HEK293T (cell line): ENCODE data around the gene ALG8.

Source experiments
- CTCF ChIA-PET: fragments of 350-600 bp; formaldehyde crosslinking; extraction: SDS; loops from one replicate; lab custom pipeline; 2021; ENCODE audit warnings: antibody characterized with exemption, inconsistent platforms; lab: Yijun Ruan, JAX
- POLR2A ChIA-PET: fragments of 350-600 bp; formaldehyde crosslinking; extraction: SDS; loops from one replicate; lab custom pipeline; 2020; ENCODE audit warnings: antibody characterized with exemption, inconsistent platforms; lab: Yijun Ruan, JAX
- DNase-seq: peaks from one replicate; pipeline ENCODE4 v3.0.0; 2012; ENCODE audit warnings: mixed read lengths; ENCODE audit errors: extremely low spot score
- ARNT ChIP-seq: fragments of 450-650 bp; IDR thresholded peaks from 2 replicates; pipeline ENCODE4 v1.6.1; 2017; ENCODE audit warnings: mild to moderate bottlenecking
- BHLHE40 ChIP-seq: fragments of 450-650 bp; IDR thresholded peaks from 2 replicates; pipeline ENCODE4 v1.6.1; 2016; ENCODE audit warnings: mild to moderate bottlenecking, moderate library complexity, borderline replicate concordance
- CTBP1 ChIP-seq: fragments of 450-650 bp; IDR thresholded peaks from 2 replicates; pipeline ENCODE4 v1.6.1; 2016; ENCODE audit warnings: borderline replicate concordance
- ELF4 ChIP-seq: fragments of 450-650 bp; IDR thresholded peaks from 2 replicates; pipeline ENCODE4 v1.6.1; 2017; ENCODE audit warnings: antibody characterized with exemption
- FOXA1 ChIP-seq: fragments of 450-650 bp; IDR thresholded peaks from 2 replicates; pipeline ENCODE4 v1.6.1; 2016; ENCODE audit warnings: mild to moderate bottlenecking
- FOXK2 ChIP-seq: fragments of 450-650 bp; IDR thresholded peaks from 2 replicates; pipeline ENCODE4 v1.6.1; 2016; ENCODE audit warnings: mild to moderate bottlenecking
- FOXM1 ChIP-seq: fragments of 450-650 bp; IDR thresholded peaks from 2 replicates; pipeline ENCODE4 v1.6.1; 2017; ENCODE audit warnings: mild to moderate bottlenecking, borderline replicate concordance
- HDGF ChIP-seq: fragments of 450-650 bp; IDR thresholded peaks from 2 replicates; pipeline ENCODE4 v1.6.1; 2017; ENCODE audit warnings: antibody characterized with exemption, borderline replicate concordance
- L3MBTL2 ChIP-seq: fragments of 450-650 bp; conservative IDR thresholded peaks from 2 replicates; pipeline ENCODE4 v1.6.1; 2016; ENCODE audit warnings: mild to moderate bottlenecking
- LEF1 ChIP-seq: fragments of 450-650 bp; IDR thresholded peaks from 2 replicates; pipeline ENCODE4 v1.6.1; 2017; ENCODE audit warnings: mild to moderate bottlenecking, borderline replicate concordance
- NFRKB ChIP-seq: fragments of 450-650 bp; IDR thresholded peaks from 2 replicates; pipeline ENCODE4 v1.6.1; 2016; ENCODE audit warnings: mild to moderate bottlenecking, moderate library complexity
- SP1 ChIP-seq: fragments of 450-650 bp; IDR thresholded peaks from 2 replicates; pipeline ENCODE4 v1.6.1; 2017
- SUZ12 ChIP-seq: fragments of 450-650 bp; IDR thresholded peaks from 2 replicates; pipeline ENCODE4 v1.6.1; 2016; ENCODE audit warnings: mild to moderate bottlenecking
- TARDBP ChIP-seq: fragments of 450-650 bp; IDR thresholded peaks from 2 replicates; pipeline ENCODE4 v1.6.1; 2016
- ZNF384 ChIP-seq: fragments of 450-650 bp; IDR thresholded peaks from 2 replicates; pipeline ENCODE4 v1.6.1; 2016
- TF ChIP-seq, protein P1 (sequence below): fragments of 450-650 bp; IDR thresholded peaks from 2 replicates; pipeline ENCODE4 v1.6.1; 2016

ALG8 gene

DNA sequence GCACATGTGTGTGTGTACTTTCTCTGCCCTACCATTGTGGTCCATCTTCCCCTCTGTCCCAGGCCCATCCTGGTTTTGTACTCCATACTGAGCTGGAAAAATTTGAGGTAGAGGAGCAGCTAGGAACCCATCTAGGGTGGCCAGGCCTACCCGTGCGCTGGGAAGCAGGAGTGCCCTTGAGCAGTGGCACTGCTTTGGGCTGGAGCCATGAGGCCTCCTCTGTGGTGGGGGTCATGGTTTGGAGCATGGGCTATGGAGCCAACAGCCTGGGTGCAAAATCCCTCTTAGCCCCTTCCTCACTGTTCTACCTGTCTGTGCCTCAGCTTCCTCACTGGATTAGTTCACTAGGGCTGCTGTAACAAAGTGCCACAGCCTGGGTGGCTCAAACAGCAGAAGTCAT, 21.9 kb upstream of the ALG8 start:
- POLR2A ChIA-PET: interaction anchor here (1.9 kb wide), 1 partner anchor 22 kb away, joined by 6 read pairs; the partner anchor contains the start of gene ALG8
- TF ChIP-seq SP1 (no peak), FOXA1 (no peak), BHLHE40 (no peak), SUZ12 (no peak), FOXM1 (no peak), FOXK2 (no peak), LEF1 (no peak), TARDBP (no peak), ARNT (no peak), ZNF384 (no peak), HDGF (no peak), NFRKB (no peak)
- TF ChIP-seq, protein P1, sequence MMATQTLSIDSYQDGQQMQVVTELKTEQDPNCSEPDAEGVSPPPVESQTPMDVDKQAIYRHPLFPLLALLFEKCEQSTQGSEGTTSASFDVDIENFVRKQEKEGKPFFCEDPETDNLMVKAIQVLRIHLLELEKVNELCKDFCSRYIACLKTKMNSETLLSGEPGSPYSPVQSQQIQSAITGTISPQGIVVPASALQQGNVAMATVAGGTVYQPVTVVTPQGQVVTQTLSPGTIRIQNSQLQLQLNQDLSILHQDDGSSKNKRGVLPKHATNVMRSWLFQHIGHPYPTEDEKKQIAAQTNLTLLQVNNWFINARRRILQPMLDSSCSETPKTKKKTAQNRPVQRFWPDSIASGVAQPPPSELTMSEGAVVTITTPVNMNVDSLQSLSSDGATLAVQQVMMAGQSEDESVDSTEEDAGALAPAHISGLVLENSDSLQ: no peak
- DNase-seq: no peak
- CTCF ChIA-PET: interaction anchor here (0.5 kb wide), 1 partner anchor 35 kb away, joined by 3 read pairs; no protein-coding TSS in a partner anchor

GRCh38 chr11:78160557-78160956, 21.1 kb upstream of the ALG8 start:
- ChIA-PET CTCF (no interaction called here), POLR2A (interaction anchor here (1.0 to 1.9 kb wide), 2 partner anchors 21 kb away, joined by 5 to 6 read pairs; partner anchors contain the start of gene ALG8)
- no peak for DNase-seq
- no peak for TF ChIP-seq HDGF
- no peak for TF ChIP-seq LEF1

- CTCF ChIA-PET: no interaction called here
- TF ChIP-seq FOXA1 (no peak), NFRKB (no peak), SP1 (no peak), BHLHE40 (no peak), L3MBTL2 (no peak), ARNT (no peak), SUZ12 (no peak), ZNF384 (no peak), HDGF (no peak), FOXK2 (no peak), FOXM1 (no peak), LEF1 (no peak), CTBP1 (no peak), ELF4 (no peak), TARDBP (no peak)
- TF ChIP-seq, protein P1: no peak
- no peak for DNase-seq
- POLR2A ChIA-PET: no interaction called here
These were observed 19.7 kb upstream of the ALG8 start for GRCh38 chr11:78158987-78159652.

- no peak for TF ChIP-seq LEF1
- TF ChIP-seq, protein P1: no peak
- no peak for TF ChIP-seq ZNF384
- ChIA-PET CTCF (no interaction called here), POLR2A (no interaction called here)
- no peak for DNase-seq
These were observed 16.9 kb upstream of the ALG8 start for GRCh38 chr11:78156127-78156844.

GRCh38 chr11:78151804-78152203, 12.4 kb upstream of the ALG8 start:
- no peak for DNase-seq
- CTCF ChIA-PET: no interaction called here
- POLR2A ChIA-PET: no interaction called here
- TF ChIP-seq CTBP1 (no peak), FOXA1 (no peak), SP1 (no peak), ELF4 (no peak), ZNF384 (no peak), SUZ12 (no peak), FOXK2 (no peak), TARDBP (no peak), NFRKB (no peak), FOXM1 (no peak)

GRCh38 chr11:78150754-78151153, 11.3 kb upstream of the ALG8 start:
- CTCF ChIA-PET: no interaction called here
- no peak for DNase-seq
- no peak for TF ChIP-seq FOXM1
- TF ChIP-seq HDGF: no peak
- TF ChIP-seq LEF1: no peak
- no peak for TF ChIP-seq ELF4
- TF ChIP-seq ZNF384: no peak
- TF ChIP-seq SP1: no peak
- no peak for TF ChIP-seq L3MBTL2
- no peak for TF ChIP-seq FOXA1
- TF ChIP-seq TARDBP: no peak
- POLR2A ChIA-PET: interaction anchor here (1.5 kb wide), 1 partner anchor 11 kb away, joined by 6 read pairs; the partner anchor contains the start of gene ALG8
